Natural killer cell (primary cell): ENCODE measurements around the gene OR13D1. TPM values are rescaled to one million over a fixed set of nuclear protein-coding genes. Genes with fewer than 3 reads are reported as not detected.

Experiments
- ATAC-seq, 3 donors: fragments of 150-1000 bp in 2 of 3; fragments of 200-7000 bp in 1 of 3; cut with Tn5 transposase; 1 replicate in 1 of 3; 2 replicates in 2 of 3; pipeline ENCODE4 v1.10.0; 2021; ENCODE audit warnings: mild to moderate bottlenecking in 2 of 3, moderate library complexity in 2 of 3
- DNase-seq, 2 donors: peaks; one replicate each; pipeline versions ENCODE4 v3.0.0 to v3.0.0-alpha.2; 2013 to 2021; ENCODE audit warnings: mixed read lengths in 1 of 2
- H3K27ac ChIP-seq: one replicate; pipeline ENCODE4 v1.5.1; 2013; ENCODE audit warnings: mild to moderate bottlenecking, low read length
- H3K27me3 ChIP-seq: one replicate; pipeline ENCODE4 v1.6.1; 2013; ENCODE audit warnings: low read length; ENCODE audit not compliant: control insufficient read depth, insufficient read depth
- H3K36me3 ChIP-seq: one replicate; pipeline ENCODE4 v1.6.1; 2013; ENCODE audit warnings: low read length; ENCODE audit not compliant: control insufficient read depth, insufficient read depth
- H3K4me1 ChIP-seq: one replicate; pipeline ENCODE4 v1.6.1; 2013; ENCODE audit warnings: low read length; ENCODE audit not compliant: control insufficient read depth, insufficient read depth
- H3K4me3 ChIP-seq: one replicate; pipeline ENCODE4 v1.5.1; 2013; ENCODE audit warnings: low read length
- H3K9me3 ChIP-seq: one replicate; pipeline ENCODE4 v1.6.1; 2013; ENCODE audit warnings: low read length; ENCODE audit not compliant: control insufficient read depth, insufficient read depth
- H3K27ac Mint-ChIP-seq, 2 donors: one replicate each; pipeline ENCODE4 v1.8.0; 2022; ENCODE audit warnings: mild to moderate bottlenecking in 2 of 2, mixed read lengths in 2 of 2, moderate library complexity in 1 of 2
- H3K27me3 Mint-ChIP-seq, 2 donors: one replicate each; pipeline ENCODE4 v1.8.0; 2022; ENCODE audit warnings: low read depth in 2 of 2, mixed read lengths in 2 of 2
- H3K36me3 Mint-ChIP-seq: one replicate; pipeline ENCODE4 v1.8.0; 2022; ENCODE audit warnings: mixed read lengths
- H3K4me1 Mint-ChIP-seq, 2 donors: one replicate each; pipeline ENCODE4 v1.8.0; 2022; ENCODE audit warnings: mixed read lengths in 2 of 2
- H3K4me3 Mint-ChIP-seq: one replicate; pipeline ENCODE4 v1.8.0; 2022; ENCODE audit warnings: mild to moderate bottlenecking, moderate library complexity, mixed read lengths
- H3K9me3 Mint-ChIP-seq, 2 donors: one replicate each; pipeline ENCODE4 v1.8.0; 2022; ENCODE audit warnings: mixed read lengths in 2 of 2
- CTCF ChIP-seq: fragments of 200-600 bp; IDR thresholded peaks from one replicate; pipeline ENCODE4 v1.8.0; 2022; ENCODE audit warnings: antibody characterized with exemption
- WGBS: methylation state at CpG from one replicate; pipeline ENCODE4 v1.1.7; 2013; ENCODE audit warnings: missing lambda C conversion rate; ENCODE audit not compliant: insufficient coverage; 5-methylcytosine and 5-hydroxymethylcytosine counted together
- intact Hi-C: fragments of 100-400 bp; cut with micrococcal nuclease; formaldehyde crosslinking; loops from one replicate; pipeline ENCODE4 v1.14.2; 2022
- total RNA-seq, 4 donors: library from RNA; stranded (reverse); fragments of 120-200 nt in 1 of 4; gene quantifications; one replicate each; pipeline versions ENCODE4 v1.2.3 to v1.2.4, GENCODE V29; 2013 to 2022

Gene OR13D1
- total RNA-seq, 3 donors from 2014 or later (not counting 1 experiment from before 2014, with no cell fraction given): not detected

GRCh38 chr9:104711604-104712003, 17.3 kb downstream of the OR13D1 start:
- intact Hi-C loops: no loop called here
- Histone ChIP-seq H3K4me3 (no peak overlapping the region), H3K27ac (no peak overlapping the region), H3K27me3 (no peaks in the 10 kb centered on the region), H3K9me3 (no peaks in the 10 kb centered on the region), H3K36me3 (no peaks in the 10 kb centered on the region), H3K4me1 (no peaks in the 10 kb centered on the region)
- WGBS: 90% methylated on average over 4 of the region's 4 CpGs
- no peaks in the 10 kb centered on the region for H3K36me3 Mint-ChIP-seq
- no peaks in the 10 kb centered on the region for H3K9me3 Mint-ChIP-seq
- H3K4me1 Mint-ChIP-seq: no peaks in the 10 kb centered on the region
- no peak for DNase-seq
- no peaks in the 10 kb centered on the region for H3K27me3 Mint-ChIP-seq
- TF ChIP-seq CTCF: no peak
- no peak for ATAC-seq
- H3K27ac Mint-ChIP-seq: no peak overlapping the region
- H3K4me3 Mint-ChIP-seq: no peak overlapping the region

DNA sequence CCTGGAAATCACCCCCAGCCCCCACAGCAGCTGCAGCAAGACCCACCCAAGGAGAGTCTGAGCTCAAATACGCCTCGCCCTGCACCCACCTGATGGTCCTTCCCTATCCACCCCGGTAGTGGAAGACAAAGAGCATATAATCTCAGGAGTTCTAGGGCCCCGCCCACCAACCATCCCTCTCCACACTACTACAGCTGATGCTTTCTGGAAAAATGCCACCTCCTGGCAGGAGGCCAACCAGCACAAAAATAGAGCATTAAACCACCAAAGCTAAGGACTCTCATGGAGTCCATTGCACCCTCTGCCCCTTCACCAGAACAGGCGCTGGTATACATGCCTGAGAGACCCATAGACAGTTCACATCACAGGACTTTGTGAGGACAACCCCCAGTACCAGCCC, 30.7 kb downstream of the OR13D1 start:
- no peak for TF ChIP-seq CTCF
- Histone ChIP-seq H3K4me1 (no peaks in the 10 kb centered on the region), H3K27ac (no peak overlapping the region), H3K36me3 (no peaks in the 10 kb centered on the region), H3K4me3 (no peak overlapping the region), H3K27me3 (no peaks in the 10 kb centered on the region), H3K9me3 (no peaks in the 10 kb centered on the region)
- intact Hi-C loops: no loop called here
- DNase-seq (no peak), ATAC-seq (no peak)
- WGBS: 75% methylated on average over 5 of the region's 5 CpGs
- Mint-ChIP-seq H3K27ac (no peak overlapping the region), H3K9me3 (no peaks in the 10 kb centered on the region), H3K4me1 (no peaks in the 10 kb centered on the region), H3K36me3 (no peaks in the 10 kb centered on the region), H3K4me3 (no peak overlapping the region), H3K27me3 (no peaks in the 10 kb centered on the region)

DNA sequence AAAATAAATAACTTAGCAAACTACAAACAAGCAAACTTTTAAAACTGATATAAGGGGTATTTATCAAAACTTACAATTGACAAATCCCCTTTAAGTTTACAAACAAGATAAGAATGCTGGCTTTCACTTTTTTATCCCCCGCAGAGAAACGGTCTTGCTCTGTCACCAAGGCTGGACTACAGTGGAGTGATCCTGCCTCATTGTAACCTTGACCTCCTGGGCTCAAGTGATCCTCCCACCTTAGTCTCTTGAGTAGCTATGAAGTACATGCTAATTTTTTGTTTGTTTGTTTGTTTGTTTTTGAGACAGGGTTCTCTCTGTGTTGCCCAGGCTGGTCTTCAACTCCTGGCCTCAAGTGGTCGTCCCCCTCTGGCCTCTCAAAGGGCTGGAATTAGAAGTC, 44.1 kb downstream of the OR13D1 start:
- intact Hi-C loops: no loop called here
- Histone ChIP-seq H3K4me1 (no peaks in the 10 kb centered on the region), H3K27me3 (no peaks in the 10 kb centered on the region), H3K27ac (no peak overlapping the region), H3K9me3 (no peaks in the 10 kb centered on the region), H3K36me3 (no peaks in the 10 kb centered on the region), H3K4me3 (no peak overlapping the region)
- WGBS: 85% methylated on average over 3 of the region's 3 CpGs
- H3K27ac Mint-ChIP-seq: no peak overlapping the region
- no peaks in the 10 kb centered on the region for H3K4me1 Mint-ChIP-seq
- H3K36me3 Mint-ChIP-seq: no peaks in the 10 kb centered on the region
- H3K27me3 Mint-ChIP-seq: no peaks in the 10 kb centered on the region
- no peaks in the 10 kb centered on the region for H3K9me3 Mint-ChIP-seq
- H3K4me3 Mint-ChIP-seq: no peak overlapping the region
- ATAC-seq: no peak
- TF ChIP-seq CTCF: no peak
- no peak for DNase-seq

DNA sequence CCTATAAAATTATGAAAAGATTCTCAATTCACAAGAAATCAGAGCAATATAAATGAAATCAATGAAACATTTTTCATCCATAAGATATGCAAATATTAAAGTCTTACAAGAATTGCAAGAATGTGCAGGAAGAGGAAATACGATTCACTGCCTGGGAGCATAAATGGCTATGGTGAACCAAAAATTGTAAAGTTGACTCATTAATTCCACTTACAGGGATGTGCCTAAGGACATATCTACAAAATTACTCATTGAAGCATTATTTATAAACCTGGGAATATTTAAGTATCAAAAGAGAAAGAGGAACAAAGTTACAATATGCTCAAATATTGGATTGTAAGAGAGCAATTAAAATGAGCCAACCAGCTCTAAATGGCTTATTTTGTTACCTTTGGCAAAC, 46.3 kb downstream of the OR13D1 start:
- no peaks in the 10 kb centered on the region for H3K36me3 Mint-ChIP-seq
- no peaks in the 10 kb centered on the region for H3K27me3 Mint-ChIP-seq
- H3K9me3 ChIP-seq: no peaks in the 10 kb centered on the region
- H3K4me3 Mint-ChIP-seq: no peak overlapping the region
- no peaks in the 10 kb centered on the region for H3K9me3 Mint-ChIP-seq
- no peaks in the 10 kb centered on the region for H3K4me1 Mint-ChIP-seq
- no peaks in the 10 kb centered on the region for H3K4me1 ChIP-seq
- TF ChIP-seq CTCF: no peak
- ATAC-seq (no peak), DNase-seq (no peak)
- H3K27me3 ChIP-seq: no peaks in the 10 kb centered on the region
- H3K4me3 ChIP-seq: no peak overlapping the region
- no peak overlapping the region for H3K27ac ChIP-seq
- no peak overlapping the region for H3K27ac Mint-ChIP-seq
- intact Hi-C loops: loop anchor here (10.0 kb wide), 1 partner anchor 646 kb away; the partner anchor contains the start of gene SMC2
- H3K36me3 ChIP-seq: no peaks in the 10 kb centered on the region
- WGBS: no CpG with 5 or more reads among the region's 1 CpG
